ENCODE results near the gene RAB3D.
"Not testable (repeated sequence)": the region's sequence is repeated elsewhere in the genome, so short reads cannot be mapped to it uniquely, and the experiment has no call there.

Gene RAB3D

GRCh38 chr19:11365557-11366117, 26.2 kb upstream of the RAB3D start:
- DNase-seq = no peak

GRCh38 chr19:11364935-11365334, 25.5 kb upstream of the RAB3D start:
- DNase-seq = no peak

- no peak for DNase-seq
Observed at GRCh38 chr19:11364296-11364904, 24.9 kb upstream of the RAB3D start.

- no peak for DNase-seq
Observed at GRCh38 chr19:11363881-11364280, 24.4 kb upstream of the RAB3D start.

- no peak for DNase-seq
Observed at GRCh38 chr19:11361771-11362731, 22.6 kb upstream of the RAB3D start.

GRCh38 chr19:11361037-11361770, 21.7 kb upstream of the RAB3D start:
- peak; percentile 85 for DNase-seq

- no peak for DNase-seq
Observed at GRCh38 chr19:11359421-11359820, 20.0 kb upstream of the RAB3D start.

- DNase-seq = no peak
Observed at GRCh38 chr19:11356676-11357550, 17.5 kb upstream of the RAB3D start.

- DNase-seq = no peak
Observed at GRCh38 chr19:11356074-11356397, 16.6 kb upstream of the RAB3D start.

GRCh38 chr19:11355160-11356073, 16.0 kb upstream of the RAB3D start, which contains the start of gene PLPPR2:
TSS of gene PLPPR2 (plus strand) at chr19:11355432. CDS start at chr19:11357674, 2,242 bp downstream.
- DNase-seq = peak; percentile 81

- not testable (repeated sequence) for DNase-seq
Observed at GRCh38 chr19:11354102-11354501, 14.6 kb upstream of the RAB3D start.

- DNase-seq = no peak
Observed at GRCh38 chr19:11349171-11349570, 9.7 kb upstream of the RAB3D start.

GRCh38 chr19:11347546-11348039, 8.1 kb upstream of the RAB3D start:
- no peak for DNase-seq

GRCh38 chr19:11346104-11346940, 6.9 kb upstream of the RAB3D start, which contains the start of the genes CCDC159 and TMEM205:
TSS of gene CCDC159 (plus strand) at chr19:11346519. CDS start at chr19:11346607, 88 bp downstream.
TSS of gene TMEM205 (minus strand) at chr19:11346268. CDS start at chr19:11345619, 649 bp downstream.
- DNase-seq = peak; percentile 94

- no peak for DNase-seq
Observed at GRCh38 chr19:11345122-11345803, 5.8 kb upstream of the RAB3D start.

- no peak for DNase-seq
Observed at GRCh38 chr19:11342429-11342828, 3.0 kb upstream of the RAB3D start.

- DNase-seq = not testable (repeated sequence)
Observed at GRCh38 chr19:11340099-11340467, 626 bp upstream of the RAB3D start.

GRCh38 chr19:11338569-11339253, 746 bp downstream of the RAB3D start:
- peak; percentile 35 for DNase-seq
